ENCODE data around the gene UBE2G1.
A peak's percentile ranks its signal among the peaks of the same experiment; 100 is the strongest.
"Not testable (repeated sequence)": the region's sequence is repeated elsewhere in the genome, so short reads cannot be mapped to it uniquely, and the experiment has no call there.

The UBE2G1 gene

DNA sequence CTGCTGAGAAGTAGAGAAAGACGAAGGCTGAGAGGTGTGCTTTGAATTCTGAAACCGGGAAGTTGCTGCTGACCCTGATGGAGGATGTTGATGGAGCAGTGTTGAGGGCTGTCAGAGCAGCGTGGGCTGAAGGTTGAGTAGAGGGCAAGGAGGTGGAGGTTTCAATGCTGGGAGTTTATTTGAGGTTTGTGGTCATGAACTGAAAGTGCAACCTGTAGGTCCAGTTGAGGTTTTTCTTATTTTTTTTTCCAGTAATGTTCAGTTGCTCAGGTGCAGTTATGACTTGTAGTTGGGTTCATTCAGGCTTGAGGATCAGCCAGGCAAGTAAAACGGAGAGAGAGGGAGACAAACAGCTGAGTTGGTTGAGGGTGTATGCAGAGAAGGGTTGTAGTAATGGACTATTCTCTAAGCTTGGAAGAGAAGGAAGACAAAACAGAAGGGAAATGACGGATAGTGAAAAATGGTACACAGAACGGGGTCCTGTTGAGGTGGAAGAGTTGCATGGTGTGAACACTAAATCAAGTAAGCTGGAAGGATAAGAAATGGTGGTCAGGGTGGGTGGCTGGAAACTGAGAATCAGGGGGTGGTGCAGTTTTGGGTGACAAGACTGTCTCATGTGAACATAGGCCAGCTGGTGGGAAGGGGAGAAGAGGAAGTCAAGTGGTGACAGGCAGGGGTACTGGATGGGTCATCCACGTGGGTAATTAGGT lies 8.7 kb upstream of the UBE2G1 start:
- DNase-seq (ENCODE audit: low read depth): no peak

DNA sequence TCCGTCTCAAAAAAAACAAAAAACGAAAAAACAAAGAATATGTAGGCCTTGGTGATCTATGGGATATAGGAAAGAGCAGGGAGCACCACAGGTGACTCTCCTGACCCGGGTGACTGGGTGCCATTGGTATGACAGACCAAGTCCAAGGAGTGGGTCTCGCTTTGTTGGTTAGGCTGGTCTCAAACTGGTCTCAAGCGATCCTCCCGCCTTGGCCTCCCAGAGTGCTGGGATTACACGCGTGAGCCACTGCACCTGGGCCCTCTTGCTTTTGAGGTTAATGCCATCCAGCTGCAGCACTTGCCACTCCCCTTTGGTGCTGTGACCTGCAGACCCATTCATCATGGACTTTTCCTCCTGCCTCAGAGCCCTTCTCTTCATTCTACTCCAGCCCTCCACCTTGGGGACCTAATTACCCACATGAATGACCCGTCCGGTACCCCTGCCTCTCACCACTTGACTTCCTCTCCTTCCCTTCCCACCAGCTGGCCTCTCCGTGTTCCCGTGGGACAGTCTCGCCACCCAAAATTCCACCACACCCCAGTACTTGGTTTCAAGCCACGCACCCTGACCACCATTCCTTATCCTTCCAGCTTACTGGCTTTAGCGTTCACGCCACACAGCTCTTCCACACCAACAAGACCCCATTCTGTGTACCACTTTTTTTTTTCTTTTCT lies 3.2 kb upstream of the UBE2G1 start:
- no peak for DNase-seq (ENCODE audit: low read depth)

- no peak for DNase-seq (ENCODE audit: low read depth)
These were observed 1.9 kb upstream of the UBE2G1 start for GRCh38 chr17:4368341-4368740.

DNA sequence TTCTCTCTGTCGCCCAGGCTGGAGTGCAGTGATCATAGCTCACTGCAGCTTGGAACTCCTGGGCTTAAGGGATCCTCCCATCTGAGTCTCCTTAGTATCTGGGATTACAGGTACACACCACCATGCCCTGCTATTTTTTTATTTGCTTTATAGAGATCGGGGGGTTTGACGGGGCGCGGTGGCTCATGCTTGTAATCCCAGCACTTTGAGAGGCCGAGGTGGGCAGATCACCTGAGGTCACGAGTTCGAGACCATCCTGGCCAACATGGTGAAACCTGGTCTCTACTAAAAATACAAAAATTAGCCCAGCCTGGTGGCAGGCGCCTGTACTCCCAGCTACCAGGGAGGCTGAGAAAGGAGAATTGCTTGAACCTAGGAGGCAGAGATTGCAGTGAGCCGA lies 702 bp upstream of the UBE2G1 start:
- DNase-seq (ENCODE audit: low read depth): not testable (repeated sequence)

DNA sequence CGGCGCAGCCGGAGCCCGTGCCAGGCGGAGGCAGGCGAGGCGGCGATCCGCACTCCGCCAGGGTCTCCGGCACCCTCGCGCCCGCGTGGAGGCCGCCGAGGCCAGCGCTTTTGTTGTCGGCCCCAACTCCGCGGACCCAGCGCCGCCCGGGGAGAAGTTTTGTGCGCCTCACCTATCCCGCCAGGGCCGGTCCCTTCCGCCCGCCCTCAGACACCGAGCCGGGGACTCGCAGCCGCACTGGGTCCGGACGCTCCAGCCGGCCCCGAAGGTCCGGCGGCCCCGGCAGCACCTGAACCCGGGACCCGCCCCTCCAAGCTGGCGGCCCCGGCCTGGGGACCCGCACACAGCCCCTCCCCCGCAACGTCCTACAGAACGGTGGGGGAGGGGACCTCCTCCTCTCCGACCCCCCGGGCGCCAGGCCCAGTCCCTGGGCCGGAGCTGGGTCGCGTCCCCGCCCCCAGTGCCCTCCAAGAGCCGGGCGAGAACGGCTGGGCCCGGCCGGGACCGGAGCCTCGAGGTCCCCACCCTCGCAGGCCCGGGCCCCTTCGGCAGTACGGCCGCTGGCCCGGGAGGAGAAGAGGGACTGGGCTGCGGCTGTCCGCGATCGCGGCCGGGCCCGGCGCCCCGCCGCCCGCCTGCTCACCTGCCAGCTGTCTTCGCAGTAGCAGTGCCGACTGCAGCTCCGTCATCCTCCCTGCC lies 698 bp downstream of the UBE2G1 start:
- DNase-seq (ENCODE audit: low read depth): no peak

- peak; percentile 89 for DNase-seq (ENCODE audit: low read depth)
These were observed 1.3 kb downstream of the UBE2G1 start for GRCh38 chr17:4365103-4365627.

DNA sequence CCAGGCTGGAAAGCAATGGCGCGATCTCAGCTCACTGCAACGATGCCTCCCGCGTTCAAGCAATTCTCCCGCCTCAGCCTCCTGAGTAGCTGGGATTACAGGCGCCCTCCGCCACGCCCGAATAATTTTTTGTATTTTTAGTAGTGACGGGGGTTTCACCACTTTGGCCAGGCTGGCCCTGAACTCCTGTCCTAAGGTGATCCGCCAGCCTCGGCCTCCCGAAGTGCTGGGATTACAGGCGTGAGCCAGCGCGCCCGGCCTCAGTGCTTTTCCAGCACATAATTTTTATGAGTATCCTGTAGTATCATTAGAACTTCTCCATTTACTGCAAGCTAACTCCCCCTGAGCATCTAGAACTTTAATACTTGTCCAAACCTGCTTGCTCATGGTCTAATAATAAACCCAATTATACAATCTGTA lies 1.8 kb downstream of the UBE2G1 start:
- no peak for DNase-seq (ENCODE audit: low read depth)

DNA sequence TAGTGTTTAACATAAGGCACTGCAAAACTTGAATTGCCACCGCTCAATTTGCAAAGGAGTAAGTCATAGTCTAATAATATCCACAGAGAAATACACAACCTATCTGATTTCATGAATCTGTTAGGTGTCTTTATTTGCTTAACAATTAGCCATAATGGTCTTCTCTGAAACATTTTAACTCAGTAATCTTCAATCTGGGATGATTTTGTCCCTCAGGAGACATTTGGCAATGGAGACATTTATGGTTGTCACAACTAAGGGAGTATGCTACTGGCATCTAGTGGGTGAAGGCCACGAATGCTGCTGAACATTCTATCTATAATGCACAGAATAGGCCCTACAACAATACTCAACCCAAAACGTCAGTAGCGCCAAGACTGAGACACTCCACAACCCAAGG lies 4.3 kb downstream of the UBE2G1 start:
- DNase-seq (ENCODE audit: low read depth): no peak

DNA sequence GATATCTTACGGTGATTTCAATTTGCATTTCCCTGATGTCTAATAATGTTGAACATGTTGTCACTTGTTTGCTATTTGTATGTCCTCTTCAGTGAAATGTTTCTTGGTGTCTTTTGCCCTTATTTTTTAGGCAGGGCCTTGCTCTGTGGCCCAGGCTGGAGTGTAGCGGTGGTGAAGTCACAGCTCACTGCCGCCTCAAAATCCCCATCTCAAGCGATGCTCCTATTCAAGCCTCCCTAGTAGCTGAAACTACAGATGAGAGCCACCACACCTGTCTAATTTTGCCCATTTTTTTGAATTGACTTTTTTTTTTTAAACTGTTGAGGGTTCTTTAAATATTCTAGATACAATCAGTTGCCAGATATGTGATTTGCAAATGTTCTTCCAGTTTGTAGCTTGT lies 8.3 kb downstream of the UBE2G1 start:
- DNase-seq (ENCODE audit: low read depth): no peak

GRCh38 chr17:4357671-4358070 lies 8.8 kb downstream of the UBE2G1 start:
- no peak for DNase-seq (ENCODE audit: low read depth)

GRCh38 chr17:4357030-4357628 lies 9.3 kb downstream of the UBE2G1 start:
- no peak for DNase-seq (ENCODE audit: low read depth)

DNA sequence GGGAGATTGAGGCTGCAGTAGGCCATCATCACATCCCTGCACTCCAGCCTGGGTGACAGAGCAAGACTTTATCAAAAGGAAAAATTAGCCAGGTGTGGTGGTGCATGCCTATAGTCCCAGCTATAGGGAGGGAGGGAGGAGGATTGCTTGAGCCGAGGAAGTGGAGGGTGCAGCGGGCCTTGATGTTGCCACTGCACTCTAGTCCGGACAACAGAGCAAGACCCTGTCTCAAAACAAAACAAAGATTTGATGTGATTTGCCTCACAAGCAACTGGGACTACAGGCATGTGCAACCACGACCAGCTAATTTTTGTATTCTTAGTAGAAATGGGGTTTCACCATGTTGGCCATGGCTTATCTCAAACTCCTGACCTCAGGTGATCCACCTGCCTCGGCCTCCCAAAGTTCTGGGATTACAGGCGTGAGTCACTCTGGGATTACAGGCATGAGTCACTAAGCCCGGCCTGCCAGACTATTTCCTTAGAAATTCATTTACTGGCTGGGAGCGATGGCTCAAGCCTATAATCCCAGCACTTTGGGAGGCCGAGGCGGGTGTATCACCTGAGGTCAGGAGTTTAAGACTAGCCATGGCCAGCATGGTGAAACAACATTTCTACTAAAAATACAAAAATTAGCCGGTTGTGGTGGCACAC lies 11.5 kb downstream of the UBE2G1 start:
- no peak for DNase-seq (ENCODE audit: low read depth)

- no peak for DNase-seq (ENCODE audit: low read depth)
These were observed 12.3 kb downstream of the UBE2G1 start for GRCh38 chr17:4354206-4354605.

DNA sequence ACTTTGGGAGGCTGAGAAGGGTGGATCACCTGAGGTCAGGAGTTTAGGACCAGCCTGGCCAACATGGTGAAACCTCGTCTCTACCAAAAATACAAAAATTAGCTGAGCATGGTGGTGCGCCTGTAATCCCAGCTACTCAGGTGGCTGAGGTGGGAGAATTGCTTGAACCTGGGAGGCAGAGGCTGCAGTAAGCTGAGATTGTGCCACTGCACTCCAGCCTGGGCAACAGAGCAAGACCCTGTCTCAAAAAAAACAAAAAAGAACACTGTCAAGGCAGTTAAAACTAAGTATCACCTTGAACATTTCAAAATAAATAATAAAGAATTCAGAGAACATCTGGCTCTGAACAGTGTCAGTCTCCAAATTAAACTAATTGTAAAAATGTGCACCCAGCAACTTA lies 16.3 kb downstream of the UBE2G1 start:
- not testable (repeated sequence) for DNase-seq (ENCODE audit: low read depth)

GRCh38 chr17:4345581-4346252 lies 20.8 kb downstream of the UBE2G1 start:
- no peak for DNase-seq (ENCODE audit: low read depth)

DNA sequence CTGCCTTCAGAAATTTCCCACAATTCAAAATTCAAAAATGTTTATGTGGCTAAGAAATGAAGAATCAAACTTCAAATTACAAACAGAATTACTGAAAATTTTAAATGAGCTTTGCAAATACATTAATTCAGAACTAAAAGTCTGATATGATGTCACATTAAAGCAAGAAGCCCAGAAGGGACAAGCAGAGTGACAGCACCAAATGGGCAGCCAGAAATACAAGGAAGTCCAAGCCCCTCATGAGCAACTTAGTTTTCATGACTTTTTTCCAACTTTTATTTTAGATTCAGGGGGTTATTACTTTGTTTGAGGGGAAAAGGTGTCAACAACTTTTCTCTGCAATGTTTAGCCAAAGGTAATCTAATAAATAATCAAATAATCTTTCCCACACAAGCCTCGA lies 21.5 kb downstream of the UBE2G1 start:
- no peak for DNase-seq (ENCODE audit: low read depth)

GRCh38 chr17:4342535-4342934 lies 23.9 kb downstream of the UBE2G1 start:
- no peak for DNase-seq (ENCODE audit: low read depth)

DNA sequence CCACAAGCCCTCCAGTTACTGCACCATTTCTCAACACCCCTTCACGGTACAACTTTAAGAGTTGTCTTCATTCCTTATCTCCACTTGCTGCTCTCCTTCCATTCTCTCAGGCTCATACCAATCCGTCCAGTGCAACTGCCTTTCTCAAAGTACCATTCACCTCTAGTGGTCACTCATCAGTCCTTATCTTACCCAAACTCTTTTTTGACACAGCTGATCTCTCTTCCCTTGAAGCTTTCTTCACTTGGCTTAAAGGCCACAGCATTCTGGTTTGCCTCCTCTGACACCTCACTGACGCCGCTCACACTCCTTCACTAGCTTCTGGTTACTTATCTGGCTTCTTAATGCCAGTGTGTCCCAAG lies 24.9 kb downstream of the UBE2G1 start:
- no peak for DNase-seq (ENCODE audit: low read depth)

- DNase-seq (ENCODE audit: low read depth): no peak
These were observed 25.4 kb downstream of the UBE2G1 start for GRCh38 chr17:4340914-4341615.

DNA sequence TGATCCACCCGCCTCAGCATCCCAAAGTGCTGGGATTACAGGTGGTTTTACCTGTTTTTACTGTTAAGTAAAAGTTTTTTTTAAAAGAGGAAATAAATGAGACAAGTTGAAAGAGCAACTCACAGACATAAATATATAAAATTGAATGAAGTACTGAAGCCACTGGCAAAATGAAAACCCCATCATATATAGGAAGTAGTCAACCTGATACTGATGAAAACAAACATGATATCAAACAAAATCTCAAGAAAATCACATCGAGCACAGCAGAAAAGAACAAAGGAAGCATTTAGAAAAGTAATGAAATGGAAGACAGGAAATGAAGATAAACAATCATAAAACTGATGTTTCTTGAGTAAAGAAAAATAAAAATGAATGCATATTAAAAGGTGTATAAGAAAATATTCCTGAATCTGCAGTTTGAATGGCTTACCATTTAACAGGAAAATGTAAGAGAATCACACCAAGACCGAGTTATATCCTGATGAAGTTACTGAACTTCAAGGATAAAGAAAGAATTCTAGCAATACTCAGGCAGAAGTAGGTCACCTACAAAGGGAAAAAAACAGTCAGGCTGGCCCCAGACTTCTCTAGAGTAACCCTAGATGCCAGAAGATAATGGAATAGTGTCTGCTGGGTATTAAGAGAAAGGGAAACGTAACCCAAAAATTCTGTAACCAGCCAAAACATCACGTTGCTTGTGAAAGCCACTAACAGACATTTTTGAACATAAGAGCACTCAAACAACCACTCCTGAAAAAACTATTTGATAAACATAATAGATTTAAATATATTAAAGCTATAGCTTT lies 31.5 kb downstream of the UBE2G1 start:
- DNase-seq (ENCODE audit: low read depth): no peak
